ENCODE measurements around the gene CDH23. TPM values are rescaled to one million over a fixed set of nuclear protein-coding genes. Genes with fewer than 3 reads are reported as not detected.

Gene CDH23
- total RNA-seq, 4 donors from 2014 or later = 0.57 to 5.9 (median 1.0) TPM

DNA sequence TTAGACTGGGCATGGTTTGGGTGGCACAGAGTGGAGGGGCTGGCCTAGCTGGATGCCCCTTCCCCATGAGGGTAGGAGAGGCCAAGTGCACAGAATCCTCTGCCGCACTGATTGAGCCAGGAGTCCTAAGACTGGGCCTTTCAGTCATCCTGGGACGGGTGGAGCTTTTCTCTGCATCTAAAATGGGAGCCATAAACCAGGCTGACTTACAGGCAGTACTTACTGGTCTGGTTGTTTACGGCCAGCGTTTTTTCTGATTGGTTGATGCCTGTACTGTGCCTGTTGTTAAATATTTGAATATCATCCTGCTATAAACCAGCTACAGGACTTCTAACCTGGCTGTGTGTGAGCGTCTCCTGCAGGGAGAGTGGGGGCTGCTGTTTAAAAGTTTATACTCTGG, 107.8 kb downstream of the CDH23 start:
- WGBS, 2 donors = 30 to 34% methylated on average over 3 to 4 of the region's 5 CpGs

DNA sequence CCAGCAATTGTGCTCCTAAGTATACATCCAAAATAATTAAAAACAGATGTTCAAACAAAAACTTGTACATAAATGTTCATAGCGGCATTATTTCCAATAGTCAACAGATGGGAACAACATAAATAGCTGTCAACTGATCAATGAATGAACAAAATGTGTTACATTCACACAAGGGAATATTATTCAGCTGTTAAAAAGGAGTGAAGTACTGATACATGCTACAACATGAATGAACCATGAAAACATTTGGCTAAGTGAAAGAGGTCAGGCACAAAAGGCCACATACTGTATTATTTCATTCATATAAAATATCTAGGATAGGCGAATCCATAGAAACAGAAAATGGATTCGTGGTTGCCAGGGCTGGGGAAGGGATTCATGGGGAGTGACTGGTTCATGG, 109.1 kb downstream of the CDH23 start:
- TF ChIP-seq CTCF (IDR thresholded peaks at IDR 0.05) (no peak), POLR2A (IDR thresholded peaks at IDR 0.05) (no peak)
- Histone ChIP-seq H3K4me3 (no peak overlapping the region), H3K36me3 (no peaks in the 10 kb centered on the region), H3K27me3 (no peaks in the 10 kb centered on the region), H3K9me3 (no peaks in the 10 kb centered on the region), H3K27ac (no peak overlapping the region), H3K4me1 (peaks cover 0 to 5% (median 0%) of the 10 kb centered on the region in 3 donors)
- 88 to 89% methylated on average over 3 of the region's 3 CpGs for WGBS, 2 donors
- no peak for DNase-seq
- intact Hi-C loops (cut with DNase I) = no loop called here

More for the DNA sequence above, 107.8 kb downstream of the CDH23 start:
- no peak for DNase-seq
- no peak for TF ChIP-seq POLR2A (IDR thresholded peaks at IDR 0.05)
- no peak for TF ChIP-seq CTCF (IDR thresholded peaks at IDR 0.05)
- H3K27me3 ChIP-seq = peaks cover 0 to under 1% (median 0%) of the 10 kb centered on the region in 4 donors
- no peak overlapping the region for H3K27ac ChIP-seq
- intact Hi-C loops (cut with DNase I) = no loop called here
- no peaks in the 10 kb centered on the region for H3K9me3 ChIP-seq
- H3K4me3 ChIP-seq = no peak overlapping the region
- H3K4me1 ChIP-seq = peaks cover 0 to 5% (median 0%) of the 10 kb centered on the region in 3 donors
- no peaks in the 10 kb centered on the region for H3K36me3 ChIP-seq

DNA sequence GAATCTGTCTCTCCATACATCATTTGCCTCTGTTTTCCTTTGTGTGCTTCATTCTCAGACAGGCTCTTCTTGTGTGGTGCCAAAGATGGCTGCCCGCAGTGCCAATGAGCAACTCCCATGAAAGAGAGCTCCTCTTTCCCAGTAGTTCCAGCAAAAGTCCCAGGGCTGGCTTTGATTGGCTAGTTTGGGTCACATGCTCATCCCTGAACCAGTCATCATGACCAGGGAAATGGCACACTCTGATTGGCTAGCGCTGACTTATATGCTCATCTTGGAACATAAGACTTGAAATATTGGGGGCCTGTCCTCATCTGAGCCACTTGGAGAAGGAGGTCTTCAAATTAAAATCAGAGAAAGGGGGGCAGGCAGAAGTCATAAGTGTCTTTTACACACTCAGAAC, 112.7 kb downstream of the CDH23 start:
- Histone ChIP-seq H3K9me3 (no peaks in the 10 kb centered on the region), H3K27me3 (no peaks in the 10 kb centered on the region), H3K4me3 (no peak overlapping the region), H3K36me3 (no peaks in the 10 kb centered on the region), H3K4me1 (peaks cover 0 to 4% (median 0%) of the 10 kb centered on the region in 3 donors), H3K27ac (no peak overlapping the region)
- TF ChIP-seq POLR2A (IDR thresholded peaks at IDR 0.05) = no peak
- no peak for TF ChIP-seq CTCF (IDR thresholded peaks at IDR 0.05)
- intact Hi-C loops (cut with DNase I) = no loop called here
- 44 to 79% methylated on average over 2 of the region's 2 CpGs for WGBS, 2 donors
- DNase-seq = no peak

DNA sequence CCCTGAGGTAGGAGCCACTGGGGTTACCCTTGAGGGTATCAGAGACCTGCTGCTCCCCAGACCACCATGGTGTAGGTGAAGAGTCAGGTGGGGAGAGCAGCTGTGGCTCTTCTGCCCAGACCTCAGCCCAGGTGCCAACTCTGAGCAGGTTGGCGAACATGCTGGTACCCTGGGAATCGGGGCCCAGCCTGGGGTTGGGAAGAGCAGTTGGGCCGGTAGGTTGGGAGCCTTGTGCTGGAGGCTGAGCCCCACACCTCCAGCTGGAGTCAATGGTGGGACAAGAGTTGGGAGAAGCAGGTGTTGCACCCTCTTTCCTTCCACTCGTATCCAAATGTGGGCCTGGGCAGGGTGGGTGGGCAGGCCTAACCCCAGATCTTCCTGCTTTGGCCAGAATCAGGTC, 114.5 kb downstream of the CDH23 start:
- no peak for DNase-seq
- H3K27me3 ChIP-seq = no peaks in the 10 kb centered on the region
- no peaks in the 10 kb centered on the region for H3K4me1 ChIP-seq
- H3K9me3 ChIP-seq = no peaks in the 10 kb centered on the region
- intact Hi-C loops (cut with DNase I) = no loop called here
- H3K27ac ChIP-seq = no peak overlapping the region
- H3K36me3 ChIP-seq = no peaks in the 10 kb centered on the region
- H3K4me3 ChIP-seq = no peak overlapping the region
- 90 to 100% methylated on average over 3 of the region's 4 CpGs for WGBS, 2 donors
- TF ChIP-seq POLR2A (IDR thresholded peaks at IDR 0.05) (no peak), CTCF (IDR thresholded peaks at IDR 0.05) (no peak)

- H3K36me3 ChIP-seq = no peaks in the 10 kb centered on the region
- H3K27me3 ChIP-seq = no peaks in the 10 kb centered on the region
- DNase-seq = no peak
- intact Hi-C loops (cut with DNase I) = no loop called here
- no peaks in the 10 kb centered on the region for H3K4me1 ChIP-seq
- no peaks in the 10 kb centered on the region for H3K9me3 ChIP-seq
- no peak overlapping the region for H3K4me3 ChIP-seq
- TF ChIP-seq CTCF (IDR thresholded peaks at IDR 0.05) (no peak), POLR2A (IDR thresholded peaks at IDR 0.05) (no peak)
- 90 to 92% methylated on average over 5 to 7 of the region's 10 CpGs for WGBS, 2 donors
- no peak overlapping the region for H3K27ac ChIP-seq
Measured at GRCh38 chr10:71512312-71512711, 115.6 kb downstream of the CDH23 start.
